PFSK-1 (cell line): ENCODE measurements around the gene GALNT10.

Experiments
- FOXP2 ChIP-seq: optimal IDR thresholded peaks from 2 replicates; pipeline ENCODE3; 2011; ENCODE audit warnings: borderline replicate concordance, control low read depth, inconsistent platforms; ENCODE audit not compliant: insufficient read depth; ENCODE audit errors: extremely low read length, extremely low read depth
- POLR2AphosphoS5 ChIP-seq: IDR thresholded peaks from 2 replicates; pipeline ENCODE4 v1.6.1; 2012; ENCODE audit warnings: low read depth, mild to moderate bottlenecking, control low read depth, low read length, moderate library complexity
- SIN3A ChIP-seq: IDR thresholded peaks from 2 replicates; pipeline ENCODE4 v1.6.1; 2012; ENCODE audit warnings: mild to moderate bottlenecking, low read length, moderate library complexity, borderline replicate concordance; ENCODE audit not compliant: insufficient read depth
- TAF1 ChIP-seq: IDR thresholded peaks from 2 replicates; pipeline ENCODE4 v1.6.1; 2012; ENCODE audit warnings: low read length, control low read depth, borderline replicate concordance; ENCODE audit not compliant: insufficient read depth
- TF ChIP-seq, protein P1 (sequence below), 2 experiments: IDR thresholded peaks; 2 replicates each; pipeline versions ENCODE4 v1.6.1 to v1.8.0; 2011 to 2012; ENCODE audit warnings: low read depth in 2 of 2, low read length in 2 of 2, control low read depth in 1 of 2, inconsistent platforms in 1 of 2, mild to moderate bottlenecking in 1 of 2, moderate library complexity in 1 of 2; ENCODE audit not compliant: insufficient read depth in 1 of 2

The GALNT10 gene

DNA sequence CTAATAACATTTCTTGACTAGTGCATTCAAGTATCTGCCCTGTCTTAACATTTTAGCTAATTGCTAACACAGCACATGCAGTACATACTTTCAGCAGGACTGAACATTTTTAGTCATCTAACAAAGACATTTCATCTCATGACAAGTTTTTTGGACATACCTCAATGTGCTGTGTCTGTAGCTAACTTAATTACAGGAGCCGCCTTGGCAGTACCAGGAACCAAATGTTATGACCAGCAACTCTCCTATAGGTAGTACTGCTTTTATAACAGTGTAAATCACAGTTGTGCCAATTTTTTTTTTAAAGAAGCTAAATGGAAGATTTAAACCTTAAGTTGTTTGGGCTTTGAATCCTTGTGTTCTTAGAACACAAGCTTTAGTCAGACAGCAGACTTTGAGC, 155.9 kb downstream of the GALNT10 start:
- TF ChIP-seq FOXP2 = no peak
- no peak for TF ChIP-seq SIN3A
- TF ChIP-seq, protein P1, sequence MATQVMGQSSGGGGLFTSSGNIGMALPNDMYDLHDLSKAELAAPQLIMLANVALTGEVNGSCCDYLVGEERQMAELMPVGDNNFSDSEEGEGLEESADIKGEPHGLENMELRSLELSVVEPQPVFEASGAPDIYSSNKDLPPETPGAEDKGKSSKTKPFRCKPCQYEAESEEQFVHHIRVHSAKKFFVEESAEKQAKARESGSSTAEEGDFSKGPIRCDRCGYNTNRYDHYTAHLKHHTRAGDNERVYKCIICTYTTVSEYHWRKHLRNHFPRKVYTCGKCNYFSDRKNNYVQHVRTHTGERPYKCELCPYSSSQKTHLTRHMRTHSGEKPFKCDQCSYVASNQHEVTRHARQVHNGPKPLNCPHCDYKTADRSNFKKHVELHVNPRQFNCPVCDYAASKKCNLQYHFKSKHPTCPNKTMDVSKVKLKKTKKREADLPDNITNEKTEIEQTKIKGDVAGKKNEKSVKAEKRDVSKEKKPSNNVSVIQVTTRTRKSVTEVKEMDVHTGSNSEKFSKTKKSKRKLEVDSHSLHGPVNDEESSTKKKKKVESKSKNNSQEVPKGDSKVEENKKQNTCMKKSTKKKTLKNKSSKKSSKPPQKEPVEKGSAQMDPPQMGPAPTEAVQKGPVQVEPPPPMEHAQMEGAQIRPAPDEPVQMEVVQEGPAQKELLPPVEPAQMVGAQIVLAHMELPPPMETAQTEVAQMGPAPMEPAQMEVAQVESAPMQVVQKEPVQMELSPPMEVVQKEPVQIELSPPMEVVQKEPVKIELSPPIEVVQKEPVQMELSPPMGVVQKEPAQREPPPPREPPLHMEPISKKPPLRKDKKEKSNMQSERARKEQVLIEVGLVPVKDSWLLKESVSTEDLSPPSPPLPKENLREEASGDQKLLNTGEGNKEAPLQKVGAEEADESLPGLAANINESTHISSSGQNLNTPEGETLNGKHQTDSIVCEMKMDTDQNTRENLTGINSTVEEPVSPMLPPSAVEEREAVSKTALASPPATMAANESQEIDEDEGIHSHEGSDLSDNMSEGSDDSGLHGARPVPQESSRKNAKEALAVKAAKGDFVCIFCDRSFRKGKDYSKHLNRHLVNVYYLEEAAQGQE (IDR thresholded peaks at IDR 0.05; ENCODE audit: insufficient read depth in 1 of 2, low read depth in 2 of 2, low read length in 2 of 2) = no peak
- TF ChIP-seq POLR2AphosphoS5 = no peak
- TF ChIP-seq TAF1 = no peak

DNA sequence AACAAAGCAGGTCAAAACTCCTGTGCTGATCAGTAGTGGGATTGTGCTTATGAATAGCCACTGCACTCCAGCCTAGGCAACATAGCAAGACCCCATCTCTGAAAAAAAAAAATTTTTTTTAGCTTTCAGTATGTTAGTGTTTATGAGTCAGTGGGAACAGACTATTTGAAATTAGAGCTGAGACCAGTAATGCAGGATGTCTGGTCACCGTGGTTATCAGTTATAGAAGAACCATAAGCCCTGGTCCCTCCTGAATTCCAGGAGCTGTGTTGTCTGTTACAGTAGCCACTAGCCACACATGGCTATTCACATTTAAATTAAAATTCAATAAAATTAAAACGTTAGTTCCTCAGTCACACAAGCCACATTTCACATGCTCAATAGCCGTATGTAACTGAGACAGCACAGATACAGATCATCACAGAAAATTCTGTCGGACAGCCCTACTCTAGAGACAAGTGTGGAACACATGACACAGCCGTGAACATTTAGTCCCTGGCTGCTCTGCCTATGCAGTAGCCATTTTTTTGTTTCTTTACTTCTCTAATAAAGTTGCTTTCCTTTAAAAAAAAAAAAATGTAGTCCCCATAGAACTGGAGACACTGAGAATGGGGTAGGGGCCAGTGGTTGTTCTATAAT, 159.2 kb downstream of the GALNT10 start:
- TF ChIP-seq POLR2AphosphoS5 = no peak
- TF ChIP-seq FOXP2 = no peak
- TF ChIP-seq, protein P1 (IDR thresholded peaks at IDR 0.05; ENCODE audit: insufficient read depth in 1 of 2, low read depth in 2 of 2, low read length in 2 of 2) = no peak
- no peak for TF ChIP-seq SIN3A
- no peak for TF ChIP-seq TAF1

DNA sequence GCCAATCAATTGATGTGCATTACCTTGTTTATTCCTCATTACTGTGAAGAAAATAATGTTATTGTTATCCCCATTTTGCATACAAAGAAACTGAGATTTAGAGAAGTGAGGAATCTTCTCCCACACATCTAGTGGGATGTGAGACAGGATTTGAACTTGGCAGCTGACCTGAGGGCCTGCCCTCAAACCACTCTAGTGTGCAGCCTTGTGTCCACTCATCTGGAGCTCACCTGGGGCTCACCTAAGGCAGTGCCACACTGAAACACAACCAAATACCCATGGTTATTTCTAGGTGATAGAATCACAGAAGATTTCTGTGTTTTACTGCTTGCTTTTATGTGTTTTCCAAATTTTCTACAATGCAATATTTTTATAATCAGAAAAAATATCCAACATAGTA, 160.6 kb downstream of the GALNT10 start:
- TF ChIP-seq SIN3A = no peak
- no peak for TF ChIP-seq TAF1
- no peak for TF ChIP-seq POLR2AphosphoS5
- TF ChIP-seq, protein P1 (IDR thresholded peaks at IDR 0.05; ENCODE audit: insufficient read depth in 1 of 2, low read depth in 2 of 2, low read length in 2 of 2) = no peak
- no peak for TF ChIP-seq FOXP2

DNA sequence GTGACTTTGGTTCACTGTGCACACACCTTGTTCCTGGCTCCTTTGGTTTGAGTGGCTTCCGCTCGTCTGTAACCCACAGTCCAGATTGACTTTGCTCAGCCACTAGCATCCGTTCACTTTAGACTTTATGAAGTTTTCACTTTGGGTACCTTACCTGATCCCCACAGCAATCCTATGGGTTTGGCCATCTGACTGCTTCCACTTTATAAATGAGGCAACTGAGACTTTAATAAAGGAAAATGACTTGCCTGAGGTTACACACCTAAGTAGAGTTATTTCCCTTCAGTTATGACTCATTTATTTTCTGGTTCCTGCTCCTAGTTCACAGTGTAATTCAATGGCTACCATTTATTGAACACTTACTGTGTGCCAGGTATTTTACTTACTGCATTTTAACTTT, 161.0 kb downstream of the GALNT10 start:
- TF ChIP-seq, protein P1 (IDR thresholded peaks at IDR 0.05; ENCODE audit: insufficient read depth in 1 of 2, low read depth in 2 of 2, low read length in 2 of 2) = no peak
- no peak for TF ChIP-seq POLR2AphosphoS5
- TF ChIP-seq TAF1 = no peak
- TF ChIP-seq FOXP2 = no peak
- TF ChIP-seq SIN3A = no peak
